GM12864 (cell line): ENCODE measurements around the gene INTS11.

ENCODE experiments used
- DNase-seq: peaks from one replicate; pipeline ENCODE4 v3.0.0-alpha.2; 2011; ENCODE audit warnings: low read depth
- H3K4me3 ChIP-seq: 2 replicates; pipeline ENCODE4 v1.5.1; 2011; ENCODE audit warnings: mild to moderate bottlenecking, low read depth, low read length, control low read depth
- CTCF ChIP-seq: IDR thresholded peaks from 2 replicates; pipeline ENCODE4 v1.5.1; 2011; ENCODE audit warnings: low read depth, mild to moderate bottlenecking, moderate library complexity, low read length, control low read depth, inconsistent platforms; ENCODE audit errors: missing control alignments

Gene INTS11

GRCh38 chr1:1345384-1345783, 20.9 kb upstream of the INTS11 start:
- DNase-seq = no peak
- no peak for TF ChIP-seq CTCF
- H3K4me3 ChIP-seq = no peak overlapping the region

- no peak for DNase-seq
- TF ChIP-seq CTCF = peak; percentile 68
- H3K4me3 ChIP-seq = no peak overlapping the region
Observed at GRCh38 chr1:1344655-1345361, 20.3 kb upstream of the INTS11 start.

GRCh38 chr1:1343811-1344421, 19.5 kb upstream of the INTS11 start:
- DNase-seq = no peak
- TF ChIP-seq CTCF = no peak
- no peak overlapping the region for H3K4me3 ChIP-seq

- H3K4me3 ChIP-seq = no peak overlapping the region
- TF ChIP-seq CTCF = no peak
- DNase-seq = no peak
Observed at GRCh38 chr1:1342584-1343115, 18.2 kb upstream of the INTS11 start.

GRCh38 chr1:1342061-1342562, 17.7 kb upstream of the INTS11 start:
- no peak for TF ChIP-seq CTCF
- DNase-seq = no peak
- H3K4me3 ChIP-seq = no peak overlapping the region

- no peak overlapping the region for H3K4me3 ChIP-seq
- no peak for TF ChIP-seq CTCF
- no peak for DNase-seq
Observed at GRCh38 chr1:1341549-1342021, 17.1 kb upstream of the INTS11 start.
